ENCODE results near the gene PCDHA10.

The PCDHA10 gene

DNA sequence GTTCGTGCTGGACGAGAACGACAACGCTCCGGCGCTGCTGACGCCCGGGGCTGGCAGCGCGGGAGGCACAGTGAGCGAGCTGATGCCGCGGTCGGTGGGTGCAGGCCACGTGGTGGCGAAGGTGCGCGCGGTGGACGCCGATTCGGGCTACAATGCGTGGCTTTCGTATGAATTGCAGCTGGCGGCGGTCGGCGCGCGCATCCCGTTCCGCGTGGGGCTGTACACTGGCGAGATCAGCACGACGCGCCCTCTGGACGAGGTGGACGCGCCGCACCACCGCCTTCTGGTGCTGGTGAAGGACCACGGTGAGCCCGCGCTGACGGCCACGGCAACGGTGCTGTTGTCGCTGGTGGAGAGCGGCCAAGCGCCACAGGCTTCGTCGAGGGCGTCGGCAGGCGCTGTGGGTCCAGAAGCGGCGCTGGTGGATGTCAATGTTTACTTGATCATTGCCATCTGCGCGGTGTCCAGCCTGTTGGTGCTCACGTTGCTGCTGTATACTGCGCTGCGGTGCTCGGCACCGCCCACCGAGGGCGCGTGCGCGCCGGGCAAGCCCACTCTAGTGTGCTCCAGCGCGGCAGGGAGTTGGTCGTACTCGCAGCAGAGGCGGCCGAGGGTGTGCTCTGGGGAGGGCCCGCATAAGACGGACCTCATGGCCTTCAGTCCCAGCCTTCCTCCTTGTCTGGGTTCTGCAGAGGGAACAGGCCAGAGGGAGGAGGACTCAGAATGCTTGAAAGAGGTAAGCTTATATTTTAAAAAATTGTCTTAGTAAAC, 28.4 kb downstream of the PCDHA10 start:
- DNase-seq: no peak

DNA sequence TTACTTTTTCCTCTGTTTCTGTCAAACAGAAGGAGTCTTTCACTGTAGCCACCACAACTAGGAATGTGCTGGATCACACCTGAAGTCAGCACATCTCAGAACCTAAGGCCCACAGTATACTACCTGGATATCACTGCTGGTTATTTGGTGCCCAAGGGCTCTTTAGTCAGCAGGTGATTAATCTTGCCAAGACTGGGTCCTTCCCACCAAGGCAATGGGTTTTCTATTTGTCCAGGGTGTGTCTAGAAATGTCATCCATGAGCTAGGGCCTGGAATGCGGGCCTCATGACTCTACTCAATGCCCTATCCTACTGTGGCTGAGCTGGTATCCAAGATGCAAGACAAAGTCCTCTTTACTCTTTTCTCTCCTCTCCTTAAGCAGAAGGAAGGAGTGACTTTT, 60.6 kb downstream of the PCDHA10 start:
- no peak for DNase-seq

Measured in NCI-H526 (cell line).